Measurements from ENCODE around the gene HHAT. TPM values are rescaled to one million over a fixed set of nuclear protein-coding genes. Genes with fewer than 3 reads are reported as not detected.
A peak's percentile ranks its signal among the peaks of the same experiment; 100 is the strongest.
"Not testable (repeated sequence)": the region's sequence is repeated elsewhere in the genome, so short reads cannot be mapped to it uniquely, and the experiment has no call there.

The HHAT gene
- total RNA-seq, 2 donors from 2014 or later: 4.5 to 4.6 TPM

GRCh38 chr1:210342986-210343780 is 14.5 kb downstream of the HHAT start:
- DNase-seq (ENCODE audit: low spot score) (no peak), ATAC-seq (ENCODE audit: insufficient number of reproducible peaks, low FRiP score, low read depth) (no peak)
- no peaks in the 10 kb centered on the region for H3K9me3 ChIP-seq
- peaks cover 10 to 44% of the 10 kb centered on the region in 2 donors for H3K4me1 ChIP-seq (ENCODE audit: control insufficient read depth in 1 of 2, low read depth in 2 of 2)
- H3K36me3 ChIP-seq: no peaks in the 10 kb centered on the region
- peak overlapping the region; percentile 21 to 44 for H3K27ac ChIP-seq
- peak overlapping the region; percentile 69 for H3K4me3 ChIP-seq
- H3K27me3 ChIP-seq (replicated peaks; ENCODE audit: insufficient read depth): no peaks in the 10 kb centered on the region
- no peak for TF ChIP-seq CTCF (IDR thresholded peaks at IDR 0.05)

DNA sequence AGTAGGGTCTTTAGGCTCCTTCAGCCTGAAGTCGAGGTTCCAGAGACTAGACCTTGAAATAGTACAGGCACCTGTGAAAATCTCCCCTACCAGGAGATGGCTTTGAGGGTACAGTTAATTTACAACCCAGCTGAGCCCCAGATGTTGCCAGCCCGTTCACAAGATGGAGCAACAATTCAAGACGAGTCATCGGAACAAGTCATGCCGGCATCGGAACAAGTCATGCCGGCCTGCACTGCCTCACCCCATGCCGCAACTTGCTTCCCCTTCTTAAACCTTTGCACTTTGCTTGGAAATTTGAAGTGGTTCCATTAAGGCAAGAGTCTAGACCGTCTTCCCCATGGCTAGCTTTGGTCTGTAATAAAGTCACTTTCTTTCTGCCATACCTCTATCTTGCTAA is 16.0 kb downstream of the HHAT start:
- Histone ChIP-seq H3K27ac (no peak overlapping the region), H3K4me3 (no peak overlapping the region), H3K9me3 (no peaks in the 10 kb centered on the region), H3K4me1 (ENCODE audit: control insufficient read depth in 1 of 2, low read depth in 2 of 2) (peaks cover 10 to 44% of the 10 kb centered on the region in 2 donors), H3K27me3 (replicated peaks; ENCODE audit: insufficient read depth) (no peaks in the 10 kb centered on the region), H3K36me3 (no peaks in the 10 kb centered on the region)
- no peak for ATAC-seq (ENCODE audit: insufficient number of reproducible peaks, low FRiP score, low read depth)
- no peak for DNase-seq (ENCODE audit: low spot score)
- TF ChIP-seq CTCF (IDR thresholded peaks at IDR 0.05): no peak

- no peak overlapping the region for H3K4me3 ChIP-seq
- H3K9me3 ChIP-seq: no peaks in the 10 kb centered on the region
- TF ChIP-seq CTCF (IDR thresholded peaks at IDR 0.05): no peak
- H3K4me1 ChIP-seq (ENCODE audit: control insufficient read depth in 1 of 2, low read depth in 2 of 2): peaks cover 10 to 32% of the 10 kb centered on the region in 2 donors
- no peaks in the 10 kb centered on the region for H3K36me3 ChIP-seq
- H3K27me3 ChIP-seq (replicated peaks; ENCODE audit: insufficient read depth): no peaks in the 10 kb centered on the region
- H3K27ac ChIP-seq: peak overlapping the region; percentile 65 to 82
- ATAC-seq (ENCODE audit: insufficient number of reproducible peaks, low FRiP score, low read depth) (peak; percentile 51), DNase-seq (ENCODE audit: low spot score) (no peak)
Observed at GRCh38 chr1:210347112-210347511, 18.4 kb downstream of the HHAT start.

DNA sequence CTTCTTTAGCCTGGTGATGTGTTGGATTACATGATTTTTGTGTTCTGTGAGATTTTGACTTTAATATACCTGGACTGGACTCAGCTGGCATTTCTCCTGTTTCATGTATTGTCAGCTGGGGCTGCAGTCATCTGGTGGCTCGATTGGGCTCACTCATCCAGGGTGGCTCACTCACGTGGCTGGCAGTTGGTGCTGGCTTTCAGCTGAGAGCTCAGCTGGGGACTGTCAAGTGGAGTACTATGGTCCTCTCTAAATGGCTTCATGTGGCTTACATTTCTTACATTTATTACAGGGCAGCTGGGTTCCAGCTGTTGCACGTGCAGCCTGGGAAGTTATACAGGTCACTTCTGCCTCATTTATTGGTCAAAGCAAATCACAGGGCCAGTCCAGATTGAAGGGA is 22.8 kb downstream of the HHAT start:
- Histone ChIP-seq H3K4me3 (no peak overlapping the region), H3K27me3 (replicated peaks; ENCODE audit: insufficient read depth) (no peaks in the 10 kb centered on the region), H3K36me3 (no peaks in the 10 kb centered on the region), H3K4me1 (ENCODE audit: control insufficient read depth in 1 of 2, low read depth in 2 of 2) (peaks cover 9 to 15% of the 10 kb centered on the region in 2 donors), H3K27ac (no peak overlapping the region), H3K9me3 (no peaks in the 10 kb centered on the region)
- TF ChIP-seq CTCF (IDR thresholded peaks at IDR 0.05): no peak
- ATAC-seq (ENCODE audit: insufficient number of reproducible peaks, low FRiP score, low read depth) (no peak), DNase-seq (ENCODE audit: low spot score) (no peak)

DNA sequence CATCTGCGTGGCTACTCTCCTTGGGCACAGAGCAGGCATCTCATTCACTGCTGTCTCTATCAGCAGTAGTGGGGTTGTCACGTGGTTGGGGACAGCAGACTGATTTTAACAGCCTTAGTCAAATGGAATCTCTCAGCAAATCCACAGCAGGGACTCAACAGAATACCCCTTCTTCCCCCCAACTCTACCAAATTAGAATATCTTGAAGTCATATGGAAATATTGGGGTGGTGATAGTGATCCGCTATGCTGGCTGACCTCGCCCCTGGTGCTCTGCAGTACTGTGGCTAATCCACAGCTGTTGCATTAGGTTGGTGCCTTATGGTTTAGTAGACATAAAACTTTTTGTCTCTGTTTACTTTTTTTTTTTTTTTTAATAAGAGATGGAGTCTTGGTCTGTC is 23.9 kb downstream of the HHAT start:
- H3K9me3 ChIP-seq: no peaks in the 10 kb centered on the region
- H3K4me3 ChIP-seq: no peak overlapping the region
- H3K27me3 ChIP-seq (replicated peaks; ENCODE audit: insufficient read depth): no peaks in the 10 kb centered on the region
- peaks cover under 1 to 4% of the 10 kb centered on the region in 2 donors for H3K4me1 ChIP-seq (ENCODE audit: control insufficient read depth in 1 of 2, low read depth in 2 of 2)
- DNase-seq (ENCODE audit: low spot score): no peak
- H3K27ac ChIP-seq: no peak overlapping the region
- no peaks in the 10 kb centered on the region for H3K36me3 ChIP-seq
- ATAC-seq (ENCODE audit: insufficient number of reproducible peaks, low FRiP score, low read depth): no peak
- TF ChIP-seq CTCF (IDR thresholded peaks at IDR 0.05): no peak

DNA sequence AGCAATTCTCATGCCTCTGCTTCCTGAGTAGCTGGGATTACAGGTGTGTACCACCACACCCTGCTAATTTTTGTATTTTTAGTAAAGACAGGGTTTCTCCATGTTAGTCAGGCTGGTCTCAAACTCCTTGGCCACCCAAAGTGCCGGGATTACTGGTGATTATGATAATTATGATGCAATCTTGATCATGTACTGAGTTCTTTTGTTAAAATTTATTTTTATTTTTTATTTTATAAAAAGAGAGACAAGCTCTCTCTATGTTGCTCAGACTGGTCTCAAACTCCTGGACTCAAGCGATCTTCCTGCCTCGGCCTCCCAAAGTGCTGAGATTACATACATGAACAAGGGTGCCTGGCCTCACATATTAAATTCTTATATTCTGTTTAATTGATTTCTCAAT is 25.6 kb downstream of the HHAT start:
- H3K27me3 ChIP-seq (replicated peaks; ENCODE audit: insufficient read depth); H3K9me3 ChIP-seq; H3K27ac ChIP-seq; H3K4me3 ChIP-seq; ATAC-seq (ENCODE audit: insufficient number of reproducible peaks, low FRiP score, low read depth); H3K36me3 ChIP-seq; H3K4me1 ChIP-seq (ENCODE audit: control insufficient read depth in 1 of 2, low read depth in 2 of 2); DNase-seq (ENCODE audit: low spot score): not testable (repeated sequence)

Data from thoracic aorta (tissue), 2 donors.